Activated CD8-positive, alpha-beta T cell treated with anti-CD3 and anti-CD28 coated beads, Interleukin-2, amount 10 ng/mL, durations not matched to agents 7 days and 5 days (primary cell): ENCODE data around the gene NPB. TPM values are rescaled to one million over a fixed set of nuclear protein-coding genes. Genes with fewer than 3 reads are reported as not detected.
A peak's percentile ranks its signal among the peaks of the same experiment; 100 is the strongest.

Experiments
- ATAC-seq: fragments of 150-1000 bp; cut with Tn5 transposase; one replicate; pipeline ENCODE4 v1.10.0; 2021; ENCODE audit warnings: moderate library complexity
- CTCF ChIA-PET: fragments of 350-600 bp; sonication (Branson Sonifier 250); formaldehyde crosslinking; loops from one replicate; lab custom pipeline; 2021; ENCODE audit warnings: antibody characterized with exemption; lab: Charles Lee
- POLR2A ChIA-PET: fragments of 350-600 bp; sonication (Branson Sonifier 250); formaldehyde crosslinking; loops from one replicate; lab custom pipeline; 2021; ENCODE audit warnings: antibody characterized with exemption; lab: Charles Lee
- DNase-seq: peaks from one replicate; pipeline ENCODE4 v3.0.0-alpha.2; 2020
- H3K27ac Mint-ChIP-seq: one replicate; pipeline ENCODE4 v1.8.0; 2021; ENCODE audit warnings: mild to moderate bottlenecking, mixed read lengths
- H3K27me3 Mint-ChIP-seq: one replicate; pipeline ENCODE4 v1.8.0; 2021; ENCODE audit warnings: low read depth, mixed read lengths
- H3K36me3 Mint-ChIP-seq: one replicate; pipeline ENCODE4 v1.8.0; 2021; ENCODE audit warnings: low read depth, mixed read lengths
- H3K4me1 Mint-ChIP-seq: one replicate; pipeline ENCODE4 v1.8.0; 2021; ENCODE audit warnings: low read depth, mixed read lengths
- H3K4me3 Mint-ChIP-seq: one replicate; pipeline ENCODE4 v1.8.0; 2021; ENCODE audit warnings: mild to moderate bottlenecking, mixed read lengths
- H3K9me3 Mint-ChIP-seq: one replicate; pipeline ENCODE4 v1.8.0; 2022; ENCODE audit warnings: mixed read lengths; ENCODE audit not compliant: insufficient read depth
- total RNA-seq, 2 experiments: library from RNA; stranded (reverse); gene quantifications; one replicate each; pipeline ENCODE4 v1.2.3, GENCODE V29; 2021

Gene NPB
- total RNA-seq, 2 experiments from 2014 or later, result 0.18 to 0.55 TPM

DNA sequence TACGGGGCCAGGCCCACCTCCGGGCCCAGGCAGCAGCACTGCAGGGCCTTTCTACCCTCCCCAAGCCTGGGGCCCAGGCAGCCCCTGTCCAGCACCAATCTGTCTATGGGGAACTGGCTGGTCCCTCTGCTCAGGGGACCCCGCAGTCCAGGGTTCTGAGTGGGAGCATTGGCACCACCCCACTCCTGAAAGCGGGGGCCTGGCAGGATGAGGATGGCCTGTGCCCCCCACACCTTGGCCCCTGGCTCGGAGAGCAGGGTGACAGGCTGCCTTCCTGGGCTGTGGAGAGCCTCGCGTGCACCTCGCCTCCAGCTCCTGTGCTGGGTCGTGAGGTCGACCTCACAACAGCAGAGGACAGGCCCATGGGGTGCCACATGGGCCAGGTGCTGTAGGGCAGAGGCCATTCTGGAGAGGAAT is 1.4 kb downstream of the NPB start:
- Mint-ChIP-seq H3K36me3 (peaks cover 17% of the 10 kb centered on the region), H3K9me3 (no peaks in the 10 kb centered on the region), H3K27ac (no peak overlapping the region), H3K4me1 (no peaks in the 10 kb centered on the region), H3K27me3 (peaks cover 8% of the 10 kb centered on the region), H3K4me3 (no peak overlapping the region)
- DNase-seq (no peak), ATAC-seq (no peak)
- CTCF ChIA-PET, result no interaction called here
- POLR2A ChIA-PET, result no interaction called here

DNA sequence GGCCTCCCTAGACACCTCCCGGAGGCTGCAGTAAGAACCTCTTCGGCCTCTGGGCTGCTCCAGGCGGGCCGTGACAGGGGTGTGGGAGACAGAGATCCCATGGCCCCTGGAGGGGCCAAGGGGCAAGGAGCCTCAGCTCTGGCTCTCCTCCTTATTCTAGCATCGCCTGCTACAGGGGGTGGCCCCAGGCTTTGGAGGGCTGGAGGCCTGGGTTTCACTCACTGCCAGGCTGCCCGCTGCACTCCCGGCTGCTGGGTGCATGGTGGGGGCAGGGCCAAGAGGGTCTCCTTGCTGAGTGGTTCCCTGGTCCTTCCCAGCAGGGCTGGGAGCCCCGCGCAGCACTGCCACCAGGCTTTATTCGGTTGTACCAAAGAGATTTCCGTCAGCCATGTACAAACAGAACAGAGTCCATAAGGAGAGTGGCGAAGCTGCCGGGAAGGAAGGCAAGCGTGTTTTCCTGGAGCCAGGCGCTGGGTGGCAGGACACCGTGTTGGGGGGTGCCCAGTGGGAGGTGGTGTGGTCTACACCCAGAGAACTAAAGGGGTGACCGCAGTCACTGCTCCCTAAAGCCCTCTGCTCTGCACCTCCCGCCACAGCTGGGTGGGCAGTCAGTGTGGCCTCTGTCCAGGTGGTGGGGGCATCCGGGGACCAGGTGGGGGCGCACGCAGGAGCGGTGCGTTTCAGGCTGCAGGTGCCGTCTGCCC is 2.0 kb downstream of the NPB start:
- POLR2A ChIA-PET, result no interaction called here
- Mint-ChIP-seq H3K4me3 (no peak overlapping the region), H3K27ac (no peak overlapping the region), H3K27me3 (peaks cover 8% of the 10 kb centered on the region), H3K9me3 (no peaks in the 10 kb centered on the region), H3K4me1 (no peaks in the 10 kb centered on the region), H3K36me3 (peaks cover 19% of the 10 kb centered on the region)
- ATAC-seq (no peak), DNase-seq (no peak)
- CTCF ChIA-PET, result no interaction called here

DNA sequence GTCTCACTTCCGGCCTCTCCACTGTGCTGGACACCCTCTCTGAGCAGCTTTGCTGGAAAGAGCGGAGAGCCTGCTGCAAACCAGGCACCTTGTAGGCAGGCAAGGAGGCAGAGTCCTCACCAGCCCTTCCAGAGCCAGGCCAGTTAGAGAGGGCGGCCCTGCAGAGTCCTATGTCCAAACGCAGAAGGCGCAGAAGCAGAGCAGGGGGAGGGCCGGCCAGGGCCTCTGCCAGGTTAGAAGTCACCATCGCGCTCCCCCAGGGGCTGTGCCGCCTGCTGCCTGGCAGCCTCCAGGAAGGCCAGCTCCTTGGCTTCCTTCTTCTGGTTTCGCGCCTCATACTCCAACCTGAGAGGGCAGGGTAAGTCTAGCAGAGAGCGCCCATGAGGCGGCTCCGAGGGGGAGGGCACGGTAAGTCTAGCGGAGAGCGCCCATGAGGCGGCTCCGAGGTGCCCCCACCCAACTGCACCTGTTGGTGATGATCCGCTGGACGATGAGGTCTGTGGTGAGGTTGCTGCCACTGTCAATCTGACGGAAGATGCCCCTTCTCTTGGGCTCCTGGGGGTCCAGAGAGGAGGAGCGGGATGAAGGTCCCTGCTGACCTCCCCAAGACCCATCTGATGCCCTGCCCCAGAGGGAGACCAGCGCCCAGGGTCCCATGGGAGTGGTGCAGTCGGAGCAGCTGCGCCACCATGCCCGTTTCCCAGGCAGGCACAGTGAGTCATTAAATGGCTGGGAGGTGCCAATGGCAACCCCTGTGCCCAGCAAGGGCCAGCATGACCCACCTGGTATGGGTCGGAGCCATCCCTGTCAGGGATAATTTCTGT is 2.8 kb downstream of the NPB start:
- Mint-ChIP-seq H3K36me3 (peaks cover 21% of the 10 kb centered on the region), H3K4me1 (peaks cover 2% of the 10 kb centered on the region), H3K4me3 (no peak overlapping the region), H3K27ac (no peak overlapping the region), H3K9me3 (no peaks in the 10 kb centered on the region), H3K27me3 (peaks cover 8% of the 10 kb centered on the region)
- DNase-seq (no peak), ATAC-seq (no peak)
- POLR2A ChIA-PET, result no interaction called here
- CTCF ChIA-PET, result no interaction called here

DNA sequence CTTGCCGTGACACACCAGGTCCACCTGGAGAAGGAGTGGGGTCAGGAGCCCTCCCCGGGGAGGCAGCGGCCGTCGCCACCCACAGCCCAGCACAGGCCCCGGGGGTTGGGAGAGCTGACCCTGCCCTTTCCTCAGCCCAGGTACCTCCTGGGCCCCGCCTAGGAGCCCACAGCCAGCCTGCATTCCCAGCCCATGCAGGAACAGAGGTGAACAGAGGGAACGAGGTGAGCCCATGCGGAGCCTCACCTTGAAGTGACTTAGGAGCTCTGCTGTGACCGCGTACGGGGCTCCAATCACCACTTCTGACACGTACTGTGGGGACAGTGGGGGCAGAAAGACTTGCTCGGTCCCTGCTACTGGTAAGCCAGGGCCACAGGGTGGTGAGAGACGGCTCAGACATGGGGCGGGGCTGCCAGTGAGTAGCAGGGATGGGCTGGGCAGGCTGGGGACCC is 3.4 kb downstream of the NPB start:
- CTCF ChIA-PET, result no interaction called here
- POLR2A ChIA-PET, result no interaction called here
- H3K27me3 Mint-ChIP-seq, result peaks cover 8% of the 10 kb centered on the region

DNA sequence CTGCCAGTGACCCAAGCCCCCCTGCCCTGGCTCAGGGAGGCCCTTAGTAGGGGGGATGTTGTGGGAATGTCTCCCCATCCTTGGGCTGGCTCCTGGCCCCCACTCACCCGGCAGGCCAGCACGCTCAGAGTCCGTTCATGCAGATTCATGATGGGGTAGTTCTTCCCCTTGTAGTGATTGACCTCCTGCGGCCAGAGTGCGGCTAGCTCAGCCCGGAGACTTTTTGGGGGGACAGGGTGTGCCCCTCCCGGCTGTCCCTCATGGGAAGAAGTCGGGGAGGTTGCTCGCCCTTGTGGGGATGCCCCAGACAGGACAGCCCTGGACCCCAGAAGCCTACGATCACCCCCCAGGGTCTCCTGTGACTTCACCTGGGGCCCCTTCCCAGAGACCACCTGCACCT is 4.0 kb downstream of the NPB start:
- CTCF ChIA-PET, result no interaction called here
- no peaks in the 10 kb centered on the region for H3K9me3 Mint-ChIP-seq
- no peak overlapping the region for H3K27ac Mint-ChIP-seq
- no peak overlapping the region for H3K4me3 Mint-ChIP-seq
- peaks cover 5% of the 10 kb centered on the region for H3K27me3 Mint-ChIP-seq
- H3K4me1 Mint-ChIP-seq, result peaks cover 5% of the 10 kb centered on the region
- ATAC-seq (no peak), DNase-seq (no peak)
- POLR2A ChIA-PET, result no interaction called here
- peaks cover 12% of the 10 kb centered on the region for H3K36me3 Mint-ChIP-seq

More for the DNA sequence above, 3.4 kb downstream of the NPB start:
- H3K9me3 Mint-ChIP-seq, result no peaks in the 10 kb centered on the region
- H3K4me3 Mint-ChIP-seq, result no peak overlapping the region
- DNase-seq (no peak), ATAC-seq (no peak)
- H3K4me1 Mint-ChIP-seq, result peaks cover 5% of the 10 kb centered on the region
- H3K36me3 Mint-ChIP-seq, result peaks cover 15% of the 10 kb centered on the region
- H3K27ac Mint-ChIP-seq, result no peak overlapping the region

DNA sequence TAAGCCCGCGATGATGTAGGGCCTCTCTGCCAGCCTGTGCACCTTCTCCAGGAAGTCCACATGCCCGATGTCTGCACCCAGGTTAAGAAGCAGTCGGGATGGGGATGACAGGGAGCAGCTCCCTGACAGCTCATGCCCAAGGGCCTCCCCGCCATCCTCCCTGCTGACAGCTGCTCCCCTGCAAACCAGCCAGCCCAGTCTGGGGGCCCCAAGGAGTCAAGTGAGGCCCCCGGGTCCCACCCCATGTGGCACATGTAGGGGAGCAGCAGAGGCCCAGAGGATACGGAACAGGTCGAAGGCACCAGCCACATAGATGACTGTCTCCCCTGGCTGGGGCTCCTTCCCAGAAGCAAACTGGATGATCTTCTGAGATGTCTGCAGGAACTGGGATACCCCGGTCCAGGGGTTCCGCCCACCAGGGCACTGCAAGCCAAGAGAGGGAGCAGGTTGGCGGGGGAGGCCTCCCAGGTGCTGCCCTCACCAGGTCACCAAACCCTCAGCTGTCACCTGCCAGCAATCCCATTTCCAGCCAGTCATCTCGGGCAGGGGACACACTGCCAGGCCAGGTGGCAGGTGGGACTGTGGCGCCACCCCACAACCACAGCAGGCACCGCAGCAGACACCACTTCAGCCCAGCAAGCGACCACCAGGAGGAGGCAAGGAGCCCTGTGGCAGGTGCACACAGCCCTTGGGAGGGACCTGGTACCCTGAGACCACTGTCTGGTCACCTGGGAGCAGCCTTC is 4.6 kb downstream of the NPB start:
- ChIA-PET CTCF (no interaction called here), POLR2A (no interaction called here)
- no peaks in the 10 kb centered on the region for H3K9me3 Mint-ChIP-seq
- H3K27ac Mint-ChIP-seq, result no peak overlapping the region
- H3K36me3 Mint-ChIP-seq, result peaks cover 10% of the 10 kb centered on the region
- H3K27me3 Mint-ChIP-seq, result no peaks in the 10 kb centered on the region
- DNase-seq (no peak), ATAC-seq (no peak)
- H3K4me1 Mint-ChIP-seq, result peaks cover 8% of the 10 kb centered on the region
- no peak overlapping the region for H3K4me3 Mint-ChIP-seq

DNA sequence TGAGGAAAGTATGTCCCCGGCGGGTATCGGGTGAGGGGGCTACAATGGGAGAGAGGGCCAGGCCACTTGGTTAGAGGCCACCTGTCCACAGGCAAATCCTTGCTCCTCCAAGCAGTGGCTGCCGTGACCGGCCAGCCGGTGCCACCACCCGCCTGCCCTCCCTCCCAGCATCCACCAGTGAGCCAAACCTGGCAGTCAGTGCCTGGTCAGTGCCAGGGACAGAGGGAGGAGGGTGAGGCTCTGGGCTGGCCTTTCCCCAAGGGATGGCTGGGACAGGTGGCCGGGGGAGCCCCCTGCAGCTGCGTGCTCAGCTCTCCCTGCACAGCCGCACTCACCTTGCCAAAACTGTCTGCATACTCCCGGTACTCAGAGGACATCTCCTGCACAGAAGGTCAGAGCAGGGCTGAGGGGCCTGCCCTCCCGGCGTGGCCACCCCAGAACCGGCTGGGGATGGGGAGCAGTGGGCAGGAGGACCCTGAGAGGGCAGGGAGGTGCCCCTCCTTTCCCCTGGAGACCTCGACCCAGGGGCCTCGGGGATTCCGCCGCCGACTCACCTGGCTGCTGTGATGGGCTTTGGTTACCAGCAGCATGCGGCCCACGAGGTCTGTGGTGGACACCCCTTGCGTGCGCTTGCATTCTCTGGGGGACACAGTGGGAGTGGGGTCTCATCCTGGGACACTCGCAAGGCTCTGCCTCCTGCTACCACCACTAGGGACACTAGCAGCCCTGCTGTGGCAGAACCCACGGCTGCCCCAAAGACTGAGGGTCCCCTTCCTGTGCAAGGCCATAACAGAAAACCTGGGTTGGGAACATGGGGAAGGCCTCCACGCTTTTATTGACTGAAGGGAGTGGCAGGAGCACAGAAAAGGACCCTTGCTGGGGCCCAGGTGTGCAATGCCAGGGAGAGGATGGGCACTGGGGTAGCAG is 5.4 kb downstream of the NPB start:
- H3K4me1 Mint-ChIP-seq, result peaks cover 11% of the 10 kb centered on the region
- no peak for ATAC-seq
- no peak for DNase-seq
- no peak overlapping the region for H3K4me3 Mint-ChIP-seq
- H3K27me3 Mint-ChIP-seq, result no peaks in the 10 kb centered on the region
- no peak overlapping the region for H3K27ac Mint-ChIP-seq
- H3K9me3 Mint-ChIP-seq, result no peaks in the 10 kb centered on the region
- ChIA-PET CTCF (no interaction called here), POLR2A (interaction anchor here (1.0 to 1.2 kb wide), 2 partner anchors 10 to 12 kb away, joined by 3 read pairs; no protein-coding TSS in a partner anchor)
- H3K36me3 Mint-ChIP-seq, result peaks cover 15% of the 10 kb centered on the region

DNA sequence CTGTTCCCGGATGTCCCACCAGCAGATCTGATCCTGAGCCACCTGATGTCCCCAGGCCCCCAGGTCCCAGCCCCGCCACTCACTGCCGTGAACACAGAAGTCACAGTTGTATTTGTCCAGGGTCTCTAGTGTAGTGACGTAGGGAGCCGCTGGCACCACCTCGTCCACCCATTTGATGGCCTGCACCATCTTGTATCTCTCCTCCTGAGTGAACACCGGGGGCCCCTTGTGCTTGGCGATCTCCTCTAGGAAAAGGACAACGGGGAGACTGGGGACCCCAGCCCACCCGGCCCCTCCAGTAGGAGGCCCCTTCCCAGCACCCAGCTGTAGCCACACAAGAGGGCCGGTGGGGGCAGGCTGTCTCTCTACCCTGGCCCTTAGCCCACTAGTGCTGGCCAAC is 6.8 kb downstream of the NPB start:
- POLR2A ChIA-PET, result interaction anchor here (0.9 to 1.5 kb wide), 3 partner anchors 9 to 36 kb away, joined by 4 to 7 read pairs (median 5); partner anchors contain the start of gene ANAPC11
- peaks cover 27% of the 10 kb centered on the region for H3K36me3 Mint-ChIP-seq
- DNase-seq, result no peak

DNA sequence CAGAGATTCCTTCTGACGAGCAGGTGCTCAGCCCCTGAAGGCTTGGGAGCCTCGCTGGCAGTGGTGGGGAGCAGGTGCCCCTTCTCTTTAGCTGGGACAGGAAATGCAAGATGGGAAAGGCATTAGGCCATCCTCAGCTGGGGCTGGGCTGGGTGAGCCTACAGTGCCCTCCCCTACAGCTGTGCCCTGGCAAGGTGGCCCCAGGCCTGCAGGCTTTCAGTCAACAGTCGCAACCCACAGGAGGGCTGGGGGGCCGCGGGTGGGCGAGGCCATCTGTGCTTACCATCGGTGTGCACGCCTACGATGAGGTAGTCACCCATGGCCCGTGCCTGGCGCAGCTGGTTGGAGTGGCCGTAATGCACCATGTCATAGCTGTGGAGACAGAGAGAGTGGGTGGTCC is 7.2 kb downstream of the NPB start:
- H3K27me3 Mint-ChIP-seq, result no peaks in the 10 kb centered on the region
- ATAC-seq (no peak), DNase-seq (no peak)
- H3K9me3 Mint-ChIP-seq, result no peaks in the 10 kb centered on the region
- no peak overlapping the region for H3K4me3 Mint-ChIP-seq
- no peak overlapping the region for H3K27ac Mint-ChIP-seq
- ChIA-PET CTCF (interaction anchor here (1.2 kb wide), 1 partner anchor 111 kb away, joined by 4 read pairs; no protein-coding TSS in a partner anchor), POLR2A (interaction anchor here (0.9 to 1.5 kb wide), 3 partner anchors 8 to 36 kb away, joined by 4 to 7 read pairs (median 5); partner anchors contain the start of gene ANAPC11)
- peaks cover 31% of the 10 kb centered on the region for H3K36me3 Mint-ChIP-seq
- peaks cover 13% of the 10 kb centered on the region for H3K4me1 Mint-ChIP-seq

More for the DNA sequence above, 6.8 kb downstream of the NPB start:
- H3K4me3 Mint-ChIP-seq, result no peak overlapping the region
- H3K4me1 Mint-ChIP-seq, result peaks cover 13% of the 10 kb centered on the region
- no peaks in the 10 kb centered on the region for H3K9me3 Mint-ChIP-seq
- no peaks in the 10 kb centered on the region for H3K27me3 Mint-ChIP-seq
- CTCF ChIA-PET, result no interaction called here
- ATAC-seq, result no peak
- H3K27ac Mint-ChIP-seq, result no peak overlapping the region

DNA sequence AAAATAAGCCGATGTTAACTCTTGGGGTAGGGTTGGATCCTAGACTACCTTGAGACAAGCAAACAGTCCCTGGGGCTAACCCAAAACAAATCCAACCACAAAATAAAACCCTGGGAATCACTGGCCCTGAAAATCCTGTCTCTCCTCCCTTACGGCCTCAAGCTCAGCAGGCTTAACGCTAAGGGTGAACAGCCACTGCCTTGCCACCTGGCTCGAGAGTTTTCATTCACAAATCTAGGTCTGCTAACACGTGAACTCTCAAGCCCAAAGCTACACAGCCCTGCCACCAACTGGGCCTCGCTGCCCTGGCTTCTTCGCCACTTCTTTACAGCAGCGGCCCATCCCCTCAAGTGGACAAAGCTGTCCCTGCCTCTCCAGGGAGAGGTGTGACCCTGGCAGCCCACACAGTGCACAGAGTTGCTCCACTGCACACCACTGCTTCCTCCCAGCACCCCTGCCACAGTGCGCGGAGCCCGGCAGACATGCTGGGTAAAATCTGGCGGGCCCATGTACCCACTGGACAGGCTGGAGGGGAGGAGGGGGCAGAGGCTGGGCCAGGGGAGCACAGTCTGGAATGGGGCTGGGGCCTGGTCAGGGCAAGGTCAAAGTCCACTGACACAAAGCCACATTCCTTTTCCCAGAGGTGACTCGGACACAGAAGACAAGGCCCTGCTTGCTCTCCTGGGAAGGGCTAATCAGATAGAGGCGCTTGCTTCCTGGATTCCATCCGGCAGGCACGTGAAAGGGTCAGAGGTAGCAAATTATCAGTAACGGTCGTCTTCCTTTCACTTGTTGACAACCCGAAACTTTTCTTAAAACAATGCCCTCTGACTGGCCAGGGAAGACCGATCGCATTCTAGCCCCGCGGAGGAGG is 8.2 kb downstream of the NPB start:
- POLR2A ChIA-PET, result interaction anchor here (0.6 to 1.5 kb wide), 3 partner anchors 7 to 18 kb away, joined by 3 to 7 read pairs (median 5); partner anchors contain the start of gene ANAPC11
- H3K27ac Mint-ChIP-seq, result peak overlapping the region; percentile 75
- CTCF ChIA-PET, result interaction anchor here (1.1 to 1.2 kb wide), 2 partner anchors 18 to 110 kb away, joined by 3 to 4 read pairs; no protein-coding TSS in a partner anchor

More for the DNA sequence above, 8.2 kb downstream of the NPB start:
- Mint-ChIP-seq H3K27me3 (no peaks in the 10 kb centered on the region), H3K4me3 (peak overlapping the region; percentile 87), H3K4me1 (peaks cover 13% of the 10 kb centered on the region), H3K9me3 (no peaks in the 10 kb centered on the region), H3K36me3 (peaks cover 38% of the 10 kb centered on the region)
- no peak for ATAC-seq
- DNase-seq, result no peak
